PC-9 (cell line): ENCODE measurements around the gene B3GAT2. TPM values are rescaled to one million over a fixed set of nuclear protein-coding genes. Genes with fewer than 3 reads are reported as not detected.

Experiments
- BruUV-seq: library from RNA; stranded (reverse); fragments of 400-500 nt; replicated peaks from 2 replicates; lab custom pipeline; 2021; lab: Mats Ljungman, UMichigan
- CTCF ChIA-PET: fragments of 300-600 bp; sonication (Branson Sonifier 250); formaldehyde crosslinking; loops from one replicate; lab custom pipeline; 2022; ENCODE audit warnings: antibody characterized with exemption; lab: Charles Lee
- POLR2A ChIA-PET: fragments of 300-600 bp; sonication (Branson Sonifier 250); formaldehyde crosslinking; loops from one replicate; lab custom pipeline; 2022; ENCODE audit warnings: antibody characterized with exemption; ENCODE audit not compliant: unreplicated experiment; lab: Charles Lee
- DNase-seq, 2 experiments: peaks; one replicate each; pipeline versions ENCODE4 v3.0.0 to v3.0.0-alpha.2; 2015 to 2022; ENCODE audit warnings: mixed read lengths in 1 of 2
- H2AFZ ChIP-seq: fragments of 200-600 bp; sonication (generic); 2 replicates; pipeline ENCODE4 v1.8.1; 2017; ENCODE audit warnings: antibody characterized with exemption
- H3F3A ChIP-seq: fragments of 200-600 bp; sonication (generic); 2 replicates; pipeline ENCODE4 v1.8.1; 2017; ENCODE audit warnings: antibody characterized with exemption, mild to moderate bottlenecking, low read depth; ENCODE audit not compliant: insufficient read depth
- H3K27ac ChIP-seq: fragments of 200-600 bp; sonication (generic); 2 replicates; pipeline ENCODE4 v1.6.1; 2016; ENCODE audit warnings: mixed run types
- H3K27me3 ChIP-seq: fragments of 200-600 bp; sonication (generic); 2 replicates; pipeline ENCODE4 v1.6.1; 2016; ENCODE audit warnings: low read depth, mixed run types; ENCODE audit not compliant: insufficient read depth
- H3K36me3 ChIP-seq: fragments of 200-600 bp; sonication (generic); 2 replicates; pipeline ENCODE4 v1.6.1; 2016; ENCODE audit warnings: low read depth, mixed run types
- H3K4me1 ChIP-seq: fragments of 200-600 bp; sonication (generic); replicated peaks from 2 replicates; pipeline ENCODE4 v1.6.1; 2016; ENCODE audit warnings: mixed run types; ENCODE audit not compliant: insufficient read depth
- H3K4me2 ChIP-seq: fragments of 200-600 bp; sonication (generic); 2 replicates; pipeline ENCODE4 v1.6.1; 2017; ENCODE audit warnings: mixed run types
- H3K4me3 ChIP-seq: fragments of 200-600 bp; sonication (generic); 2 replicates; pipeline ENCODE4 v1.6.1; 2016; ENCODE audit warnings: mixed run types
- H3K79me2 ChIP-seq: fragments of 200-600 bp; sonication (generic); 2 replicates; pipeline ENCODE4 v1.6.1; 2017; ENCODE audit warnings: low read depth, mixed run types
- H3K9me2 ChIP-seq: fragments of 200-600 bp; sonication (generic); 2 replicates; pipeline ENCODE4 v1.8.1; 2017; ENCODE audit warnings: mild to moderate bottlenecking; ENCODE audit not compliant: insufficient read depth
- H3K9me3 ChIP-seq: fragments of 200-600 bp; sonication (generic); 2 replicates; pipeline ENCODE4 v1.8.1; 2016; ENCODE audit warnings: low read depth; ENCODE audit not compliant: insufficient read depth
- H4K20me1 ChIP-seq: fragments of 200-600 bp; sonication (generic); 2 replicates; pipeline ENCODE4 v1.8.1; 2017; ENCODE audit not compliant: insufficient read depth
- CTCF ChIP-seq: fragments of 200-600 bp; sonication (generic); conservative IDR thresholded peaks from 2 replicates; pipeline ENCODE4 v1.6.1; 2017; ENCODE audit warnings: mixed run types, antibody characterized with exemption, mild to moderate bottlenecking, moderate library complexity
- EZH2 ChIP-seq: fragments of 200-600 bp; sonication (generic); IDR thresholded peaks from 2 replicates; pipeline ENCODE4 v1.8.0; 2017; ENCODE audit warnings: antibody characterized with exemption, low read depth
- intact Hi-C: fragments of 100-400 bp; cut with micrococcal nuclease; formaldehyde crosslinking; loops from one replicate; pipeline ENCODE4 v1.10.0; 2022; ENCODE audit not compliant: unreplicated experiment
- total RNA-seq: library from RNA; stranded (reverse); gene quantifications from 2 replicates; pipeline ENCODE4 v1.2.3, GENCODE V29; 2021

Gene B3GAT2
- total RNA-seq, 1 experiment from 2014 or later, result not detected

GRCh38 chr6:70879496-70879895 is 77.4 kb downstream of the B3GAT2 start:
- Histone ChIP-seq H3K27me3 (no peaks in the 10 kb centered on the region; the same call in 1 of the 2 replicates), H3K4me3 (no peak overlapping the region), H3K9me3 (no peaks in the 10 kb centered on the region), H3K4me2 (no peak overlapping the region), H4K20me1 (no peaks in the 10 kb centered on the region), H3K9me2 (no peaks in the 10 kb centered on the region), H3K27ac (no peak overlapping the region), H3K79me2 (no peaks in the 10 kb centered on the region), H3F3A (no peaks in the 10 kb centered on the region), H2AFZ (no peak overlapping the region), H3K4me1 (no peaks in the 10 kb centered on the region), H3K36me3 (no peaks in the 10 kb centered on the region)
- no TSS peak for BruUV-seq
- DNase-seq, result no peak
- POLR2A ChIA-PET, result no interaction called here
- intact Hi-C loops, result no loop called here
- CTCF ChIA-PET, result interaction anchor here (1.2 kb wide), 1 partner anchor 569 kb away, joined by 4 read pairs; no protein-coding TSS in a partner anchor
- no peak for TF ChIP-seq CTCF
- TF ChIP-seq EZH2, result no peak

DNA sequence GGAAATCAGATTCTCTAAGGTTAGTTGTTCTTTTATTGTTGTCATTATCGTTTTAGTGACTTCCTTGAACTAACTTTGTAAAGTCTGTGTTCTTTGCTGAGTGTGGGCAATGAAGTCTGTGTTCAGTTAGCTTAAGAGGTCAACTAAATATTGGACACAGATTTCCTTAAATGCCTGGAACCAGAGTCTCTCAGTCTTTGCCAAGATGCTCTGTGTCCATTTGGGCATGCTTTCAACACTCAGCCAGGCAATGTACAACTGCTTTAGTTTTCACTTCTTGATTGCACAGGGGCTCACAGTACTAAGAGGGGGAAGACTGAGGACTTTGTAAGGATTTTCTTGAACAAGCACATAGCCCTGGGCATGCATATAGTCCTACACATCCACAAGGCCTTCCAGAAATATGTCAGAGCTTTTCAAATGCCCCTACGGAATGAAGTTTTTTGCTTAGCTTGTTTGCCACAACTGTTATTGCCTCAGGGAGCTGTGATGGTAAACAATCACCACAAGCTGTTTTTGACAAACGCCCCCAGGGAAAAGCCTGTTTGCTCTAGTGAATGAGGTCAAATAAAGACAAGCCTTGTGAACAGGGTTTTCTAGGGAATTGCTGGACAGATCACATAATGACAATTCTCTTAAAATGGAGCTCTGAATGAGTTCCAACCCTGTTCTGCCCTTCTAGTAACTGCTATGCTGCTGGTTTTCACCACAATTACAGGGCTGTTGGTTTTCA is 82.5 kb downstream of the B3GAT2 start:
- intact Hi-C loops, result no loop called here
- TF ChIP-seq EZH2, result no peak
- TF ChIP-seq CTCF, result no peak
- H3K79me2 ChIP-seq, result no peaks in the 10 kb centered on the region
- DNase-seq, result no peak
- no peak overlapping the region for H3K27ac ChIP-seq
- no peak overlapping the region for H2AFZ ChIP-seq
- no peak overlapping the region for H3K4me3 ChIP-seq
- BruUV-seq, result no TSS peak
- H3F3A ChIP-seq, result no peaks in the 10 kb centered on the region
- ChIA-PET CTCF (no interaction called here), POLR2A (no interaction called here)
- H4K20me1 ChIP-seq, result no peaks in the 10 kb centered on the region
- H3K27me3 ChIP-seq, result no peaks in the 10 kb centered on the region
- peaks cover 6% of the 10 kb centered on the region; the same call in 1 of the 2 replicates for H3K9me3 ChIP-seq
- H3K36me3 ChIP-seq, result no peaks in the 10 kb centered on the region
- no peaks in the 10 kb centered on the region for H3K4me1 ChIP-seq
- no peak overlapping the region for H3K4me2 ChIP-seq
- H3K9me2 ChIP-seq, result no peaks in the 10 kb centered on the region

- ChIA-PET CTCF (no interaction called here), POLR2A (no interaction called here)
- H3K36me3 ChIP-seq, result no peaks in the 10 kb centered on the region
- peaks cover 6% of the 10 kb centered on the region; the same call in 1 of the 2 replicates for H3K9me3 ChIP-seq
- DNase-seq, result no peak
- H3K4me2 ChIP-seq, result no peak overlapping the region
- no peak overlapping the region for H2AFZ ChIP-seq
- BruUV-seq, result no TSS peak
- no peak for TF ChIP-seq EZH2
- no peak for TF ChIP-seq CTCF
- no peaks in the 10 kb centered on the region for H4K20me1 ChIP-seq
- H3F3A ChIP-seq, result no peaks in the 10 kb centered on the region
- no peak overlapping the region for H3K27ac ChIP-seq
- intact Hi-C loops, result no loop called here
- no peaks in the 10 kb centered on the region for H3K79me2 ChIP-seq
- H3K27me3 ChIP-seq, result no peaks in the 10 kb centered on the region
- no peaks in the 10 kb centered on the region for H3K9me2 ChIP-seq
- H3K4me3 ChIP-seq, result no peak overlapping the region
- no peaks in the 10 kb centered on the region for H3K4me1 ChIP-seq
Observed at GRCh38 chr6:70872469-70872868, 84.4 kb downstream of the B3GAT2 start.
